SK-N-SH treated with all-trans-retinoic acid at 6 μM for 48 hours (cell line): ENCODE results near the gene GSTT2B.
A peak's percentile ranks its signal among the peaks of the same experiment; 100 is the strongest.
"Not testable (repeated sequence)": the region's sequence is repeated elsewhere in the genome, so short reads cannot be mapped to it uniquely, and the experiment has no call there.

Experiments
- ATAC-seq: fragments of 200-7000 bp; cut with Tn5 transposase; 3 replicates; pipeline ENCODE4 v1.9.1; 2020; ENCODE audit warnings: mild to moderate bottlenecking, moderate library complexity
- ARNTL ChIP-seq: fragments of 450-650 bp; formaldehyde crosslinking; IDR thresholded peaks from 2 replicates; pipeline ENCODE4 v1.5.0; 2020; ENCODE audit warnings: low read depth, mild to moderate bottlenecking, moderate library complexity, borderline replicate concordance
- BACH2 ChIP-seq: fragments of 250-450 bp; sonication (Bioruptor Pico); IDR thresholded peaks from 2 replicates; pipeline ENCODE4 v1.9.0; 2021; ENCODE audit warnings: mild to moderate bottlenecking, borderline replicate concordance
- CSDC2 ChIP-seq: fragments of 250-450 bp; sonication (Bioruptor Pico); IDR thresholded peaks from 2 replicates; pipeline ENCODE4 v1.5.0; 2020; ENCODE audit warnings: mild to moderate bottlenecking, moderate library complexity
- ESRRG ChIP-seq: fragments of 250-450 bp; sonication (Bioruptor Pico); IDR thresholded peaks from 2 replicates; pipeline ENCODE4 v1.6.1; 2021; ENCODE audit warnings: mild to moderate bottlenecking
- GLIS3 ChIP-seq: fragments of 250-450 bp; sonication (Bioruptor Pico); IDR thresholded peaks from 2 replicates; pipeline ENCODE4 v1.5.0; 2020; ENCODE audit warnings: mild to moderate bottlenecking, moderate library complexity
- ISL1 ChIP-seq: fragments of 250-450 bp; sonication (Bioruptor Pico); IDR thresholded peaks from 2 replicates; pipeline ENCODE4 v2.1.2; 2022; ENCODE audit warnings: mild to moderate bottlenecking, moderate library complexity
- OSR1 ChIP-seq: fragments of 250-450 bp; sonication (Bioruptor Pico); IDR thresholded peaks from 2 replicates; pipeline ENCODE4 v1.8.0; 2022; ENCODE audit warnings: moderate library complexity, mild to moderate bottlenecking, inconsistent platforms
- RARB ChIP-seq: fragments of 250-450 bp; sonication (Bioruptor Pico); IDR thresholded peaks from 2 replicates; pipeline ENCODE4 v1.8.0; 2021; ENCODE audit warnings: mild to moderate bottlenecking, moderate library complexity
- SNAI2 ChIP-seq: fragments of 250-450 bp; sonication (Bioruptor Pico); IDR thresholded peaks from 2 replicates; pipeline ENCODE4 v1.5.0; 2020; ENCODE audit warnings: mild to moderate bottlenecking, moderate library complexity
- TCF4 ChIP-seq: fragments of 250-450 bp; sonication (Bioruptor Pico); IDR thresholded peaks from 2 replicates; pipeline ENCODE4 v1.8.0; 2021; ENCODE audit warnings: mild to moderate bottlenecking, moderate library complexity, borderline replicate concordance
- TOX ChIP-seq: fragments of 250-450 bp; sonication (Bioruptor Pico); IDR thresholded peaks from 2 replicates; pipeline ENCODE4 v1.8.0; 2021; ENCODE audit warnings: mild to moderate bottlenecking, moderate library complexity, borderline replicate concordance
- ZFP3 ChIP-seq: fragments of 250-450 bp; sonication (Bioruptor Pico); IDR thresholded peaks from 2 replicates; pipeline ENCODE4 v1.5.0; 2020; ENCODE audit warnings: mild to moderate bottlenecking, moderate library complexity
- ZNF565 ChIP-seq: fragments of 450-650 bp; formaldehyde crosslinking; conservative IDR thresholded peaks from 2 replicates; pipeline ENCODE4 v1.5.0; 2020; ENCODE audit warnings: low read depth, mild to moderate bottlenecking, moderate library complexity
- ZNF70 ChIP-seq: fragments of 450-650 bp; formaldehyde crosslinking; IDR thresholded peaks from 2 replicates; pipeline ENCODE4 v1.5.0; 2020; ENCODE audit warnings: mild to moderate bottlenecking, moderate library complexity
- ZNF8 ChIP-seq: fragments of 450-650 bp; formaldehyde crosslinking; IDR thresholded peaks from 2 replicates; pipeline ENCODE4 v1.5.0; 2020; ENCODE audit warnings: mild to moderate bottlenecking, moderate library complexity
- TF ChIP-seq, protein P1 (sequence below): fragments of 250-450 bp; sonication (Bioruptor Pico); IDR thresholded peaks from 2 replicates; pipeline ENCODE4 v1.5.1; 2021; ENCODE audit warnings: mild to moderate bottlenecking, moderate library complexity
- TF ChIP-seq, protein P2 (sequence below): fragments of 250-450 bp; sonication (Bioruptor Pico); IDR thresholded peaks from 2 replicates; pipeline ENCODE4 v1.5.0; 2020; ENCODE audit warnings: mild to moderate bottlenecking, moderate library complexity
- TF ChIP-seq, protein P3 (sequence below): fragments of 250-450 bp; sonication (Bioruptor Pico); IDR thresholded peaks from 2 replicates; pipeline ENCODE4 v1.8.0; 2021; ENCODE audit warnings: low read depth, mild to moderate bottlenecking, moderate library complexity, borderline replicate concordance
- TF ChIP-seq, protein P4 (sequence below): fragments of 250-450 bp; sonication (Bioruptor Pico); IDR thresholded peaks from 2 replicates; pipeline ENCODE4 v1.5.1; 2020; ENCODE audit warnings: low read depth, mild to moderate bottlenecking, moderate library complexity

The GSTT2B gene

DNA sequence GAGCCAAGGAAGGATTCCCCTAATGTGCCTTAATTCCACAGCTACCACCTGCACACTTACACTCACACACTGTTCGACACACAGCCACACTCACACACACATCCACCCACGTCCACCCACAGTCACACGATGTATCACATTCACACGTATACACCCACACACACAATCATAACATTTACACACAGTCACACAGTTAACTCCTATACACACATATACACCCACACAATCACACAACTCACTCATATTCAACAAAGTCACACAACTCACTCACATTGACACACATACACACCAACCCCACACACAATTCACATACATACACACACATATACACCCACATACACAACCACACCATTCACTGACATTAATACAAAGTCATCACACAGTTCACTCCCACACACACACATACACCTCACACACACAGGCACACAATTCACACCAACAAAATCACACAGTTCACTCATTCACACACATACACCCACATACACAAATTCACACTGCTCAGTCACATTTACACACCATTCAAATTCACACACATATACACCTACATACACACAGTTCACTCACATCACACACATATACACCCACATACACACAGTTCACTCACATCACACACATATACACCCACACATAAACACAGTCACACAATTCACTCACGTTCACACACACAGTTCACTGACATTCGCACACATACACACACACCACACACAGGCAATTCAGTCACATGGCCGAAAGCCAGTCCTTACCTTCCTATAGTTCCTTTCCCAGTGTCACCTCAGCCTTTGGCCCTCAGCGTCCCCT, 6.6 kb downstream of the GSTT2B start:
- ATAC-seq: not testable (repeated sequence)

DNA sequence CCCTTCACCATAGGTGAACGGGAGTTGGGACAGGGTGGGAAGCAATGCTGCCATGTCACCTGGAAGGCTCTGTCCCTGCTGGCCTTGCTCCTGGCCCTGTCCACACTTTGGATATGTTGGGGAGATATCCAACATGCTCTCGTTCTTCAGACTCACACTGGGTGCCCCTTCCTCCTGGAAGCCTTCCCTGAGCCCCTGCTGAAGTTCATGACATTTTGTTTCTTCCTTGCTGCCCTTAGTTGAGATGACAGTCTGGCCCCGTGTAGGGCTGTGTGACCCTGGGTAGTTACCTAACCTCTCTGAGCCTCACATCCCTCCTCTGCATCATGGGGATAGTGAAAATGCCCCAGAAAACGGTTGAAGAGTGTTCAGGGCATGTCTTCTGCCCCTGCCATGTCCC, 7.5 kb downstream of the GSTT2B start:
- ATAC-seq: not testable (repeated sequence)

DNA sequence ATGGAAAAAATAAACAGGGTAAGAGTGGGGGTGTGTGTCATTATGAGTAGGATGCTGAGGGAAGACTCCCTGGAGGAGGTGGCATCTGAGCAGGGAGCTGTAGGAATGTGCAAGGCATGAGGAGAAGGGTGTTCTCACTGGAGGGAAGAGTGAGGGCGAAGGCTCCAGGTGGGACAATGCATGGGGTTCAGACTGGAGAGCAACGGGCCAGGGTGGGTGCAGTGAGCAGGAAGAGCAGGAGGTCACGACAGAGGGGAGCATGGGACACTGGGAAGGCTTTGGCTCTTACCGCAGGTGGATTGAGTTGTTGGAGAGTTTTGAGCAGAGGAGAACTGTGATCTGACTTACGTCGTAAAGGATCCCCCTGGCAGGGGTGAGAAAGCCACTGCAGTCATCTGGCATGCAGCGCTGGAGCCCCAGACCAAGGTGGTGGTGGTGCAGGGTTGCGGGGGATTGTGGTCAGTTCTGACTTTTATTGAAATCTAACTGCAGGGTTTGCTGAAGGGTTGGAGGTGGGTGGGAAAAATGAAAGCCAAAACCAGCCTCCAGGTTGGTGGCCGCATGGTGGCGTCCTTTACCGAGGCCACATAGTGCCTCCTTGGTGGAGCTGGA, 8.1 kb downstream of the GSTT2B start:
- ATAC-seq: not testable (repeated sequence)

DNA sequence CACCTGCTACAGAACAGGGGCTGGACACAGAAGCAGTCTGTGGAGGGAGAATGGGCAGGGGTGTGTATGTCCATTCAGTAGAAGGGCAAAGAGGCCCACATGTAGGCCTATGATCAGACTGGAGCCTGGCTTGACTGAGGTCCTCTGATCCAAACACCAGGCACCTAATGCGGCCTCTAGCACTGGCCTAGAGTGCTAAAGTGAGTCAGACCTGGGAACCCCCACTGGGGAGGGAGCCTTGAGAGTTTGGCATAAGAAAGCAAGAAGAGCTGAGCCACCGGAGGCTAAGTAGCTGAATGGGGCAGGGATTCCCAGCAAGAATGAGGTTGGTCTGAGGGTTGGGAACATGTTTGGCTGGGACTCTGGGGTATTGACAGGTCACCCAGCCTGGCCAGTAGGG, 9.6 kb downstream of the GSTT2B start:
- not testable (repeated sequence) for ATAC-seq

DNA sequence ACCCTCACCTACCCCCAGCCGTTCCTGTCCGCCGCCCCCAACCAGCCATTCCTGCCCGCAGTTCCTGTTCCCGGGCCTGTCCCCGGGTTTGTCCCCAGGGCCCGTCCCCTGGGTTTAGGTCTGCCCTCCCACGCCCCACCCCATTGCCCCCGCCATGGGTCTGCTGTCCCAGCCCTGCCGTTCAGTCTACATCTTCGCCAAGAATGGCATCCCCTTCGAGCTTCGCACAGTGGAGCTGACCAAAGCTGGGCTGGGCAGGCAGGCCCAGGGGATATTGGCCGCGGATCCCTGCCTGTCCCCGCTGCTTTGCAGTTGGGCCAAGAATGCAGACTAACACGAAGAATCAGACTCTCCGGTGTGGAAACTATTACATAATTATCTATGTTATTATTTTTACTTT, 11.2 kb downstream of the GSTT2B start:
- ATAC-seq: not testable (repeated sequence)

DNA sequence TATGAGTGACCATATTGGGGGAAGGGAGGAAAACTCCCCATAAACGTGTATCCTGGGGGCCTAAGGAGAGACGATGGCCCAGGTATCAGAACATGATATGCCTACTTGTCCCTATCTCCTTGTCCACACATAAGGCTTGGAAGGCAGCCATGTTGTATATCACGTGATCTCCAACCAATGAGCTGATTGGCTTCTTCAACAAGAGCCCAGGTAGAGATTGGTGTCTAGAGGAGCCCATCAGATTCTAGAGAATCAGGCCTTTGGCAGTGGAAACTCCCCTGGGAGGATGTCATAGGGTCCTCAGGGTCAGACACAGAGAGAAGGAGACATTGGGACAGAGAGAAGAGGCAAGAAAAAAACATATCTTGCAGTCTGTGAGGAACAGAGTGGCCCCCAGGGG, 13.6 kb downstream of the GSTT2B start:
- ATAC-seq: not testable (repeated sequence)

DNA sequence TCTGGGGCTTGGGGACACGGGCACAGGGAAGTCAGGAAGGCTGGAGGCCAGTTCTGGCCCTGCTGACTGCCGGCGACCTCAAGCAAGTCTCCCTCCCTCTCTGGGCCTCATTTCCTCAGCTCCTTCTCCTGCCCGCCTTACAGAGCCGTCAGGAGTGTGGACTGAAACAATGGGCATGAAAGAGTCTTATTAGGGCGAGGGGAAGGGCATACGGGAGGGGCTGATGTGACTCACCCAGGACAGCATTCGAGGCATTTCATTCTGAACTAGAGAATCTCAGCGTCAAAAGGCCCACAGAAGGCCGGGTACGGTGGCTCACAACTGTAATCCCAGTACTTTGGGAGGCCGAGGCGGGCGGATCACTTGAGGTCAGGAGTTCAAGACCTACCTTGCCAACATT, 20.8 kb downstream of the GSTT2B start:
- peak; percentile 74 for ATAC-seq

DNA sequence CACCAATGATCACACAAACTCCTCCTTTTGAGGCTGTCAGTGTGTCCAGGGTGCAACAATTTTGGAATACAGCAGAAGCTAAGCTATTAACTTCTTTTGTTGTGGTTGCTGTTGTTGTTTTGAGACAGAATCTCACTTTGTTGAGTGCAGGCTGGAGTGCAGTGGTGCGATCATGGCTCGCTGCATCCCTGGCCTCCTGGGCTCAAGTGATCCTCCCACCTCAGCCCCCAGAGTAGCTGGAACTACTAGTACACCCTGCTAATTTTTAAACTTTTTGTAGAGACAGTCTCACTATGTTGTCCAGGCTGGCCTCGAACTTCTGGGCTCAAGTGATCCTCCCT, 22.0 kb downstream of the GSTT2B start:
- TF ChIP-seq, protein P1, sequence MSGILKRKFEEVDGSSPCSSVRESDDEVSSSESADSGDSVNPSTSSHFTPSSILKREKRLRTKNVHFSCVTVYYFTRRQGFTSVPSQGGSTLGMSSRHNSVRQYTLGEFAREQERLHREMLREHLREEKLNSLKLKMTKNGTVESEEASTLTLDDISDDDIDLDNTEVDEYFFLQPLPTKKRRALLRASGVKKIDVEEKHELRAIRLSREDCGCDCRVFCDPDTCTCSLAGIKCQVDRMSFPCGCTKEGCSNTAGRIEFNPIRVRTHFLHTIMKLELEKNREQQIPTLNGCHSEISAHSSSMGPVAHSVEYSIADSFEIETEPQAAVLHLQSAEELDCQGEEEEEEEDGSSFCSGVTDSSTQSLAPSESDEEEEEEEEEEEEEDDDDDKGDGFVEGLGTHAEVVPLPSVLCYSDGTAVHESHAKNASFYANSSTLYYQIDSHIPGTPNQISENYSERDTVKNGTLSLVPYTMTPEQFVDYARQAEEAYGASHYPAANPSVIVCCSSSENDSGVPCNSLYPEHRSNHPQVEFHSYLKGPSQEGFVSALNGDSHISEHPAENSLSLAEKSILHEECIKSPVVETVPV: no peak
- TF ChIP-seq TCF4 (CRISPR knock-in tag) (no peak), SNAI2 (CRISPR knock-in tag) (no peak), CSDC2 (CRISPR knock-in tag) (no peak), ISL1 (no peak), GLIS3 (no peak), ARNTL (no peak), ZNF8 (no peak), RARB (no peak), ZFP3 (CRISPR knock-in tag) (no peak), ZNF70 (CRISPR knock-in tag) (no peak), BACH2 (CRISPR knock-in tag) (no peak), OSR1 (no peak), ESRRG (CRISPR knock-in tag) (no peak), TOX (no peak), ZNF565 (CRISPR knock-in tag) (no peak)
- TF ChIP-seq, protein P2, sequence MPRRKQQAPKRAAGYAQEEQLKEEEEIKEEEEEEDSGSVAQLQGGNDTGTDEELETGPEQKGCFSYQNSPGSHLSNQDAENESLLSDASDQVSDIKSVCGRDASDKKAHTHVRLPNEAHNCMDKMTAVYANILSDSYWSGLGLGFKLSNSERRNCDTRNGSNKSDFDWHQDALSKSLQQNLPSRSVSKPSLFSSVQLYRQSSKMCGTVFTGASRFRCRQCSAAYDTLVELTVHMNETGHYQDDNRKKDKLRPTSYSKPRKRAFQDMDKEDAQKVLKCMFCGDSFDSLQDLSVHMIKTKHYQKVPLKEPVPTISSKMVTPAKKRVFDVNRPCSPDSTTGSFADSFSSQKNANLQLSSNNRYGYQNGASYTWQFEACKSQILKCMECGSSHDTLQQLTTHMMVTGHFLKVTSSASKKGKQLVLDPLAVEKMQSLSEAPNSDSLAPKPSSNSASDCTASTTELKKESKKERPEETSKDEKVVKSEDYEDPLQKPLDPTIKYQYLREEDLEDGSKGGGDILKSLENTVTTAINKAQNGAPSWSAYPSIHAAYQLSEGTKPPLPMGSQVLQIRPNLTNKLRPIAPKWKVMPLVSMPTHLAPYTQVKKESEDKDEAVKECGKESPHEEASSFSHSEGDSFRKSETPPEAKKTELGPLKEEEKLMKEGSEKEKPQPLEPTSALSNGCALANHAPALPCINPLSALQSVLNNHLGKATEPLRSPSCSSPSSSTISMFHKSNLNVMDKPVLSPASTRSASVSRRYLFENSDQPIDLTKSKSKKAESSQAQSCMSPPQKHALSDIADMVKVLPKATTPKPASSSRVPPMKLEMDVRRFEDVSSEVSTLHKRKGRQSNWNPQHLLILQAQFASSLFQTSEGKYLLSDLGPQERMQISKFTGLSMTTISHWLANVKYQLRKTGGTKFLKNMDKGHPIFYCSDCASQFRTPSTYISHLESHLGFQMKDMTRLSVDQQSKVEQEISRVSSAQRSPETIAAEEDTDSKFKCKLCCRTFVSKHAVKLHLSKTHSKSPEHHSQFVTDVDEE (CRISPR knock-in tag): no peak
- TF ChIP-seq, protein P3, sequence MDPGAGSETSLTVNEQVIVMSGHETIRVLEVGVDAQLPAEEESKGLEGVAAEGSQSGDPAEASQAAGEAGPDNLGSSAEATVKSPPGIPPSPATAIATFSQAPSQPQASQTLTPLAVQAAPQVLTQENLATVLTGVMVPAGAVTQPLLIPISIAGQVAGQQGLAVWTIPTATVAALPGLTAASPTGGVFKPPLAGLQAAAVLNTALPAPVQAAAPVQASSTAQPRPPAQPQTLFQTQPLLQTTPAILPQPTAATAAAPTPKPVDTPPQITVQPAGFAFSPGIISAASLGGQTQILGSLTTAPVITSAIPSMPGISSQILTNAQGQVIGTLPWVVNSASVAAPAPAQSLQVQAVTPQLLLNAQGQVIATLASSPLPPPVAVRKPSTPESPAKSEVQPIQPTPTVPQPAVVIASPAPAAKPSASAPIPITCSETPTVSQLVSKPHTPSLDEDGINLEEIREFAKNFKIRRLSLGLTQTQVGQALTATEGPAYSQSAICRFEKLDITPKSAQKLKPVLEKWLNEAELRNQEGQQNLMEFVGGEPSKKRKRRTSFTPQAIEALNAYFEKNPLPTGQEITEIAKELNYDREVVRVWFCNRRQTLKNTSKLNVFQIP: no peak
- TF ChIP-seq, protein P4, sequence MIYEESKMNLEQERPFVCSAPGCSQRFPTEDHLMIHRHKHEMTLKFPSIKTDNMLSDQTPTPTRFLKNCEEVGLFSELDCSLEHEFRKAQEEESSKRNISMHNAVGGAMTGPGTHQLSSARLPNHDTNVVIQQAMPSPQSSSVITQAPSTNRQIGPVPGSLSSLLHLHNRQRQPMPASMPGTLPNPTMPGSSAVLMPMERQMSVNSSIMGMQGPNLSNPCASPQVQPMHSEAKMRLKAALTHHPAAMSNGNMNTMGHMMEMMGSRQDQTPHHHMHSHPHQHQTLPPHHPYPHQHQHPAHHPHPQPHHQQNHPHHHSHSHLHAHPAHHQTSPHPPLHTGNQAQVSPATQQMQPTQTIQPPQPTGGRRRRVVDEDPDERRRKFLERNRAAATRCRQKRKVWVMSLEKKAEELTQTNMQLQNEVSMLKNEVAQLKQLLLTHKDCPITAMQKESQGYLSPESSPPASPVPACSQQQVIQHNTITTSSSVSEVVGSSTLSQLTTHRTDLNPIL: no peak
- no peak for ATAC-seq
